T follicular helper cell (primary cell): ENCODE measurements around the gene SCYGR1.
"Not testable (repeated sequence)": the region's sequence is repeated elsewhere in the genome, so short reads cannot be mapped to it uniquely, and the experiment has no call there.

Experiments
- DNase-seq: peaks from one replicate; pipeline ENCODE4 v3.0.0-alpha.2; 2020; ENCODE audit warnings: low read depth

The SCYGR1 gene

DNA sequence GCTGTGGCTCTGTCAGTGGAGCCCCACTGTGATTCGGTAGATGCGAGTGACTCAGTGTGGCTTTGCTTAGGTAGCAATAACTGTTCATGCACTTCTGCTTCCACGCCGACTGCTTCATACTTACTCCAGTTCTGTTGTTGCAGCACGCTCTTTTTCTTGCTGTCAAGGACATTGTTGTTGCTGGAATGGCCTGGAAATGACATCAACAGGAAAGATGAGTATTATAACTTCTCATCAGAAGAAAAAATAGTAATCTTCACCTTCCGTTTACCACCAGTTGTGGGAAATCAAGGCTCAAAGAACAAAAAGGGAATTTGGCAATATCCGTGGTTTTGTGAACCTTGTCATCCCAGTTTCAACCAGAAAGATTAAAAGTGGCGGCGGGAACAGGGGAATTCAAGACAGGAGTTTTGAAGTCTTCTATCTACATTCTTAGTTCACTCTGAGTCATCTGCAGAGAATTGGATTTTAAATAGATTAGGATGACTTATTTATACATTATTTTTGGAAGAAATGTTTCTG is 16.9 kb downstream of the SCYGR1 start:
- DNase-seq, result no peak

DNA sequence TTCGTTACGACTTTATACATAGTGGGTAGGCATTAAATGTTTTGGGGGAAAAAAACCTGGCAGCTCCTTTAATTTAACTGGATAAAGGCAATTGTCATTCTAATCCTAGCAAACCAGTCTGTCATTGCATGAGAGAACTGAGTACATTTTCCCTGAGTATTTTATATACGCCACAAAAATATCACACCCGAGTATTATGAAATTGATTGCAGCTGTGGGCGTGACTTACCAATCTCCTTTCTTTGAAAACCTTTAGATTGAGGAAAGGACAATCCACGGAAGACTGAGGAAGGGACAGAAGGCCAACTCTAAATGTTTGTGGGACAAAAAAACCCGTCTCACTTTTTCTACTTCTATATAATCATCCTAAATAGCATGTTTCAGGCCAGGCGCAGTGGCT is 17.7 kb downstream of the SCYGR1 start:
- no peak for DNase-seq

DNA sequence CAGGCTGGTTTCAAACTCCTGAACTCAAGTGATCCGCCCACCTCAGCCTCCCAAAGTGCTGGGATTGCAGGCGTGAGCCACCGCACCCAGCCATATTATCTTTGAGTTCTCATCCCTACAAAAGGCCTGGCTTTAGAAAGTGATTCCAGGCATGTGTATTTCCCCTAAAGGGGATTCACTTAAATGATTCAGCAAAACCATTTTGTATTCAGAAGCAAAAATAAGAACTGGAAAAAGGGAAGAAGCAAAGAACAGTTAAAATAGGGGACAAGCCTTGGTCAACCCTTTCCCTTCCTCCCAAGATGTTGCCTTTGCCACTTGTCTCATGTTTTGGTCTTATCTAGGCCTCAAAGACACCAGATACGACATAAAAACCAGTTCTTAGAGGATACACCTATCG is 19.2 kb downstream of the SCYGR1 start:
- no peak for DNase-seq

DNA sequence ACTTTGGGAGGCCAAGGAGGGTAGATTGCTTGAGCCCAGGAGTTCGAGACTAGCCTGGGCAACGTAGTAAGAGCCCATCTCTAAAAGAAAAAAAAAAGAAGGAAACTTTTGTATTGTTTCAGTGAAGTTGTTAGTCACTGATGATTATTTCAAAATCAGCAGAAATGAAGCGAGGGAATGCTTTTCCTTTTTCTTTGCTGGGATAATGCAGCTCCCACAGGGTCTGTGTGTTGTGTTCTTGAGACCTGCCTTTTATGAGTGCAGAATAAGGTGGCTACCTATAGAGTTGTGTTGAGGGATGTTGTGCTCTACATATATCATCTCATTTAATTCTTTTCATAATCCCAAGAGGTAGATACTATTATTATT is 20.3 kb downstream of the SCYGR1 start:
- DNase-seq, result no peak

DNA sequence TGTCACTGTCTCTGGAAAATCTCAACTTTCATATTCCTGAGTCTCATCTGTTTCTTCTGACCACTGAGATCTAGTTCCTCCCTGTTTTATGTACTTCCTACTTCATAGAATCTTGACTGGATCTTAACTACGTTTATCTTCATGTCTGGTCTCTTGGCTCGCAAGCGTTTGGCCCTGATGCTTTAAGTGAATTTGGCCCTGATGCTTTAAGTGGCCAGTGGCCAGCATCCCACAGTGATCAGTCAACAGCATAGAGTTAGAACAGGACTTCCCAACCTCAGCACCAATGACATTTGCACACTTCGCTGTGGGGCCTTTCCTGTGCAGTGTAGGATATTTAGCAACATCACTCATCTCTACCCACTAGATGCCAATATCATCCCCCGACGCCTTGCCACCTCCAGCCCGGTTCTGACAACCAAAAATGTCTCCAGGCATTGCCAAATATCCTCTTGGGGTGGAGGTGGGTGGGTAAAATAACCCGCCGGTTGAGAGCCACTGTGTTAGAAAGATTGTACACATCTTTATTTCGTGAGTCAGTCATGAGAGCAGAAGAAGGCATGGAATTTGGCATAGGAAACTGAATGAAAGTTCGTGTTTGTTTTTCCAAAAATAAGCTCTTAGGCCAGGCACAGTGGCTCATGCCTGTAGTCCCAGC is 20.9 kb downstream of the SCYGR1 start:
- DNase-seq, result no peak

DNA sequence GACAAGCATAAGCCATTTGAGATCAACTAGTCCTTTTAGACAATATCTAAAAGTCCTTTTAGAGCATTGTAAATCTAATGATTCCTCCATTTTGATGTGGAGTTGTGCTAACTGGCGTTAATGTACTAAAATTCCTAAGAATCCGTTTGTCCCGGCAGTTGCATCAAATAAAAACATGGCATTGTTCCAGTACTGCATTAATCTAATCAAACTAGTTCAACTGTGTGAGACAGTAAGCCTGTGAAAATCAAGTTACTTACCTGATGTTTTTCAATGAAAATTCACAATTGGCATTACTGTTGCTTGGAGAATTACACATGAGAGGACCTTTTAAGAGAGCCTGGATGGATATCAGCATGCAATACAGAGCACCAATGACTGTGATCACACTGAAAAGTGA is 21.9 kb downstream of the SCYGR1 start:
- no peak for DNase-seq

DNA sequence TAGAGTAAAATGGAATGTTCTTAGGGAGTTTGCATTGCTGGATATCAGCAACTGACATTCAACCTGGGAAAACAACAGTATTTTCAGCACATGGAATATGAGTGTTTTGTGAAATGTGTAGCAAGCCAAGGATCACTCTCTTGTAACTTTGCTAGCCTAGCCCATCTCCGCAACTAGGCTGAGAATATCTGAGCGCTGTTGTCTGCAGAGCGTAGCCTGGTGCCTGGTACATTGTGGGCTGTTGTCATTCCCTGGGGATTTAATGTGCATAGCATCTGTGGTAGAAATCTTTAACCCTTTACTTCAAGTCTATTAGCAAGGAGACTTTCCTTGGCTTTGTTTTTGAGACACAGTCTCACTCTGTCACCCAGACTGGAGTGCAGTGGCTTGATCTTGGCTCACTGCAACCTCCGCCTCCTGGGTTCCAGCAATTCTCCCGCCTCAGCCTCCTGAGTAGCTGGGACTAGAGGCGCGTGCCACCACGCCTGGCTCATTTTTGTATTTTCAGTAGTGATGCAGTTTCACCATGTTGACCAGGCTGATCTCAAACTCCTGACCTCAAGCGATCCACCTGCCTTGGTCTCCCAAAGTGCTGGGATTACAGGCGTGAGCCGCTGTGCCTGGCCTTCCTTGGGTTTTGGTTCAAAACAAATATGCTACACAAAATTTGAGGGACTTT is 23.0 kb downstream of the SCYGR1 start:
- DNase-seq, result not testable (repeated sequence)

DNA sequence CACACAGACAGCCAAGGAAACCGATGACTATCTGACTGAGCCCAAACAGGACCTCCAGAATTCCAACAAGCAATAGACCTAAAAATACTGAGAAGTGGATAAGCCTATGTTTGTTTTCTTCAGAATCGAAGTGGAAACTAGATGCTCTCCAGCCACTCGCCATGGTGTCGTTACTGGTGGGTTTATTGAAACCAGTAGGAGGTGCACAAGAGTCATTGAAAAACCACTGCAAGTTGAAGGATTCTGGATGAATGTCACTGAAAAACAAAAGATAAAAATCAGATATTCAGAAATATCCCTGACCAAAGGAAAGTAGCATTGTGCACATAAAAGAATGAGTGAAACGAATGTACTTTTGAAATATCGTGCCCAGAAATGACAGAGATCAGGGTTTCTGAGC is 24.0 kb downstream of the SCYGR1 start:
- no peak for DNase-seq

DNA sequence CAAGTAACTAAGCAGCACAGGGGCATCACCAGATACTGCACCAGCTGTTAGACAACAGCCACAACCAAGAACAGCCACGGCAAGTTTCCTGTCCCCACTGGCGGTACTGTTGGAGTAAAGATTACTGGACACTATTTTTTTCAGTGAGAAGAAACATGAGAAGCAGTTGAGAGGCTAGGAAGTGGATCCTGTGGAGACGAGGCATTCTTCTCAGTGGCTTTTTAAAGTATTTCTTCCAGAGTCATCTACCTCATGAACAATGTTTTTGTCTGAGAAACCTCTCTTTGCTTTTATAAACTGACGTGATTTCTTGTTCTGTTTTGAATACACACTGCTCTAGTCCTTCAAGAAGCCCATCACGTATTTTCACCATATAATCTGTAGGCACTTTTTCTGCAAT is 27.4 kb downstream of the SCYGR1 start:
- no peak for DNase-seq

DNA sequence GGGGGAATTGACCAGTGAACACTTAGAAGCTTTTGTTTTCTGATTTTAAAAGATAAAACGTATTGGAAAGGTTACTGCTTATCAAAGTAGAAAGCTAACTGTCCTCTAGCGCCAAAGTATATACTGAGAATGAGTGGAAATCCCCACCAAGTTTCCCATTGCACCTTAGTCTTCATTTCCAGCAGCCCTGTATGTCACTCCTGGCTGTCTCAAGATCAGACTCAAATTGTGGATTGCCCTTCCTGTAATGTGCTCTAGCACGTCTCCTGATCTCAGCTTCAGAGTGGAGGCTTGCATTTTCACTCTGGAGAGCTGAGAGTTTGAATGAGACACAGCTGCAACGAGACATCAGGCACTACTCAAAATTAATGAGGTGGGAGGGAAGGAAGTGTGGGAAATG is 36.1 kb downstream of the SCYGR1 start:
- DNase-seq, result no peak

DNA sequence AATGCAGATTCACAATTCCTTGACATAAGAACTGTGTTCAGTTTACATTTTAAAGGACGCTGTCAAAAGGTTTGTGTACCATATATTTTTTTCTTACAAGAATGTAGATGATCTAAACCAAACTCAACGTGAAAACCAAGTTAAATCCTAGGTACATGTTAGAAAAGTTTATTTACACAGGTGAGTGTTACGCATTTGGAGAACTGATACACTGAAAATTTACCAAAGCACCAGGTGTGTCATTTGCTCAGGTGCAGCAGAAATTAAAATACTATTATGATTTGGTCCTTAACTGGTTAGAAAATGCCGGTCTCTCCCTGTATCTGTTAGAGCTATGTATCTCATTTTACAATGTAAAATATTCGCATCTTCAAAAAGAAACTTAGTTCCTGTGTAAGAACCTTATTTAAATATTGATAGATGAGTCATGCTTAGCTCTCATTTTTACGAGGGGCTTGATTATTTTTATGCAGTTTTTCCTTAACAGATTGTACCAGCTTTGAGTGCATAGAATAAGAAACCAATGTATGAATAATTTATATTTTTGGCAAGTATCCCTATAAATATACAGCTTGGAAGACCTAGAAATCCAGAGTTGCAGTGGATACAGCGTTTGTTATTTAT is 37.6 kb downstream of the SCYGR1 start:
- DNase-seq, result no peak

DNA sequence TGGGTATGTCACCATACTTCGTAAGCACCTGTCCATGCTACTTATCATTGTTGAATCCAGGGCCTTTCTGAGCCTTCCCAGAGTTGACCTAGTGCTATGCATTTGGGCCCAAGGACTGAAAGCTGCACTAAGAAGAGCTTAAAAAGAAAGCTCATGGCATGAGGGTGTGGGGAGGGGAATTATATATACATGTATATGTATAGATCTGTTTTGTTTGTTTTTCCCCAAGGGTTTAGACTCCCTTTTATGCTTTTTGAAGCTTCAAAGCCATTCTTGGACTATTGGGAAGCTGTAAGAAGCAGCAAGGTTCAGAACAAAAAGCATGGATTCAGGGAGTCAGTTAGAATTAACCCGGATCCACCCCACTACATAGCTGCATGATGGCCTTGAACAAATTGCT is 39.4 kb downstream of the SCYGR1 start:
- no peak for DNase-seq

DNA sequence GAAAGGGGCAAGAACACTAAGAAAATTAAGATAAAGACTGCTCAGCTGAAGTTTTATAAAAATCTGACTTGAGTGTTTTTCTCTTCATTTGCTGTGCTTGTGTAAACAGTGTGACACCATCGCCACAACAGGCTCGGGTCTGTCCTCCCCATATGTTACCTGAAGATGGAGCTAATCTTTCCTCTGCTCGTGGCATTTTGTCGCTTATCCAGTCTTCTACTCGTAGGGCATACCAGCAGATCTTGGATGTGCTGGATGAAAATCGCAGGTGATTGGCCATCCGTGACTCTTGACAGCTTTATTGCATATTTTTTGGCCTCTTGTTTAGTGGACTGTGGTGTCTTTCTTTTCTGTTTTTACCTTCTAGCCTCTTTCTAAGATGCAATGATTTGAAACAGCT is 40.6 kb downstream of the SCYGR1 start:
- DNase-seq, result no peak

DNA sequence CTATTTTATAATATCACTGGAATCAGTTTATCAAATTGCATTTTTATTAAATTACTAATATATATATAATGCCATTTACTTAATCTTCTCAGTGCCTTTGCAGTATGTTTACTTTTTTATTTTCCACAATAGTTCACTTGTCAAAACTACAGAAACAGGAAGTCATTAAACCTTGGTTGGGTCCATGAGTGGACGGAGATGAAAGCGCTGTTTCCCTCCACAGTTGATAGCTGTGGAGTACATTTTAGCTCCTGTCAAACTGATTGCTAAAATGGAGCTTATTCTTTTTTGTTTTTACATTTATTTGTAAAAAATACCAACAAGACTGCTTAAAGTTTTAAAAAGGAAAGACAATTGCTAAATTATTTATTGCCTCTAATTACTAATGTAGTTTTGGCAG is 43.5 kb downstream of the SCYGR1 start:
- DNase-seq, result no peak

DNA sequence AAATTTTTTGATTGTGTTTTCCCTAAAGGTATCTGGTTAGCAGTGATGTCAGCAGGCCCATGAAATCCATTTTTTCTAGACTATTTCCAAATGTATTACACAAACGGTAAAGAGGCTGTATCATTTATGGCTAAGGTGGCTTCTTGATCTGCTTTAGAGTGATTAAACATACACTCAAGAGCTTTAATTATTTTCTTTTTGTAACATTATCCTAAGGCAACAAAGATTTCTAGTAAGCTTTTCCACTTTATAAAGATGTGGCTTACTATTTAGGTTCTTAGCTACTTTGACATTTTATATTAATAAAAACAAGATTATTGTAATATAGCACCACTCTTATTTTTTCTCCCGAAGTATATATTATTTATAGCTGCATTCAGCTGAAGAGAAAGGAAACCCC is 46.2 kb downstream of the SCYGR1 start:
- DNase-seq, result no peak

DNA sequence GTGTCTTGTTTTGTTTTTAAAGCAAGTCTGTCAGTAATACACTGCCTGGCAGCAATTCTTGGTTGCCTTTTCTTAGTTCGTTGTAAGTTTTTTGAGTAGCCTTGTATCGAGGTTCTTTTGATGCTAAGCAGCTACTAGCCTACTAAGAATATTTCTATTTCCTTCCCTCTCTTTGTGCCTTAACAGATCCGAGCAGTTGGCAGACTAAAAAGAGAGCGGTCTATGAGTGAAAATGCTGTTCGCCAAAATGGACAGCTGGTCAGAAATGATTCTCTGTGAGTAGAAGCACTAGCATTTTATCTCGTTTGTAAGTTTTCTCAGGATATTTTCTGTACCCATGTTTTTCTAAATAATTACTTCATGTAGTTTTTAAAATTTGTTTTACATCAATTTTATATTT is 47.6 kb downstream of the SCYGR1 start:
- DNase-seq, result no peak

DNA sequence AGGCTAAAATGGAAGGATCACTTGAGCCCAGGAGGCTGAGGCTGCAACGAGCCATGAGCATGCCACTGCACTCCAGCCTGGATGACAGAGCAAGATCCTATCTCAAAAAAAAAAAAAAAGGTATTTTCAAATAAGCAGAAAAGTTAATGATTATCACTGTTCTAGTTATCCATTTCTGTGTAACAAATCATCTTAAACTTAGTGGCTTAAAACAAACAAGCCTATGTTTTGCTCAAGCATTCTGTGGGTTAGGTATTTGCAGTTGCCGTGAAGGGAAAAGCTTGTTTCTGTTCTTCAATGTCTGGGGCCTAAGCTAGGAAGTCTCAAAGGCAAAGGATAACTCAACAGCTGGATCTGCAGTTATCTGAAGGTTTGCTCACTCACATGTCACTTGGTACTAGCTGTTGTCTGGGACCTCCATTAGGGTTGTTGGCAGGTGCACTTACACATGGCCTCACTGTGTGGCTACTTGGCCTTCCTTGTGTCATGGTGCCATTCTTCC is 48.6 kb downstream of the SCYGR1 start:
- no peak for DNase-seq
